Smooth muscle cell (in vitro differentiated cells): ENCODE measurements around the gene RAD51B. TPM values are rescaled to one million over a fixed set of nuclear protein-coding genes. Genes with fewer than 3 reads are reported as not detected.

Experiments
- DNase-seq: peaks from one replicate; lab custom pipeline; 2025; ENCODE audit not compliant: unreplicated experiment; lab: John Stamatoyannopoulos, UW
- H2AFZ ChIP-seq: fragments of 200-600 bp; sonication (generic); 2 replicates; pipeline ENCODE4 v1.6.0; 2016; ENCODE audit warnings: antibody characterized with exemption, low read depth, mild to moderate bottlenecking
- H3F3A ChIP-seq: fragments of 200-600 bp; sonication (generic); 2 replicates; pipeline ENCODE4 v1.6.0; 2017; ENCODE audit warnings: antibody characterized with exemption, low read depth
- H3K27ac ChIP-seq: fragments of 200-600 bp; sonication (generic); 2 replicates; pipeline ENCODE4 v1.5.1; 2016; ENCODE audit warnings: low read depth, mild to moderate bottlenecking
- H3K27me3 ChIP-seq: fragments of 200-600 bp; sonication (generic); 2 replicates; pipeline ENCODE4 v1.6.1; 2016; ENCODE audit warnings: low read depth, mild to moderate bottlenecking
- H3K36me3 ChIP-seq: fragments of 200-600 bp; sonication (generic); 2 replicates; pipeline ENCODE4 v1.5.1; 2016; ENCODE audit warnings: low read depth
- H3K4me1 ChIP-seq: fragments of 200-600 bp; sonication (generic); 2 replicates; pipeline ENCODE4 v1.5.1; 2016; ENCODE audit warnings: low read depth
- H3K4me2 ChIP-seq: fragments of 200-600 bp; sonication (generic); 2 replicates; pipeline ENCODE4 v1.6.0; 2016; ENCODE audit warnings: mild to moderate bottlenecking
- H3K4me3 ChIP-seq: fragments of 200-600 bp; sonication (generic); 2 replicates; pipeline ENCODE4 v1.5.1; 2016; ENCODE audit warnings: mild to moderate bottlenecking
- H3K79me2 ChIP-seq: fragments of 200-600 bp; sonication (generic); 2 replicates; pipeline ENCODE4 v1.6.0; 2016; ENCODE audit warnings: low read depth, mild to moderate bottlenecking
- H3K9ac ChIP-seq: fragments of 200-600 bp; sonication (generic); 2 replicates; pipeline ENCODE4 v1.6.0; 2016; ENCODE audit warnings: low read depth
- H3K9me3 ChIP-seq: fragments of 200-600 bp; sonication (generic); replicated peaks from 2 replicates; pipeline ENCODE4 v1.5.1; 2016; ENCODE audit warnings: low read depth
- H4K20me1 ChIP-seq: fragments of 200-600 bp; sonication (generic); 2 replicates; pipeline ENCODE4 v1.6.0; 2016; ENCODE audit warnings: low read depth
- WGBS: methylation state at CpG from one replicate; pipeline ENCODE4 v1.1.7; 2016; ENCODE audit warnings: low lambda C conversion rate; 5-methylcytosine and 5-hydroxymethylcytosine counted together
- polyA plus RNA-seq: library from polyadenylated mRNA; unstranded; fragments of >200 nt; fragmentation: Nextera tagmentation; extraction: Ambion mirVana; gene quantifications from 2 replicates; pipeline ENCODE4 v1.2.1, GENCODE V29; 2016
- total RNA-seq: library from RNA; depleted of rRNA; stranded (reverse); fragments of >200 nt; gene quantifications from 2 replicates; pipeline ENCODE4 v1.2.3, GENCODE V29; 2014
- TF ChIP-seq, protein P1 (sequence below): fragments of 200-600 bp; sonication (generic); IDR thresholded peaks from 2 replicates; pipeline ENCODE4 v1.5.1; 2017; ENCODE audit warnings: borderline replicate concordance, mild to moderate bottlenecking, antibody characterized with exemption; ENCODE audit not compliant: insufficient read depth, poor library complexity, severe bottlenecking

RAD51B gene
- total and polyA plus RNA-seq, 2 experiments from 2014 or later = 4.6 to 5.3 TPM

DNA sequence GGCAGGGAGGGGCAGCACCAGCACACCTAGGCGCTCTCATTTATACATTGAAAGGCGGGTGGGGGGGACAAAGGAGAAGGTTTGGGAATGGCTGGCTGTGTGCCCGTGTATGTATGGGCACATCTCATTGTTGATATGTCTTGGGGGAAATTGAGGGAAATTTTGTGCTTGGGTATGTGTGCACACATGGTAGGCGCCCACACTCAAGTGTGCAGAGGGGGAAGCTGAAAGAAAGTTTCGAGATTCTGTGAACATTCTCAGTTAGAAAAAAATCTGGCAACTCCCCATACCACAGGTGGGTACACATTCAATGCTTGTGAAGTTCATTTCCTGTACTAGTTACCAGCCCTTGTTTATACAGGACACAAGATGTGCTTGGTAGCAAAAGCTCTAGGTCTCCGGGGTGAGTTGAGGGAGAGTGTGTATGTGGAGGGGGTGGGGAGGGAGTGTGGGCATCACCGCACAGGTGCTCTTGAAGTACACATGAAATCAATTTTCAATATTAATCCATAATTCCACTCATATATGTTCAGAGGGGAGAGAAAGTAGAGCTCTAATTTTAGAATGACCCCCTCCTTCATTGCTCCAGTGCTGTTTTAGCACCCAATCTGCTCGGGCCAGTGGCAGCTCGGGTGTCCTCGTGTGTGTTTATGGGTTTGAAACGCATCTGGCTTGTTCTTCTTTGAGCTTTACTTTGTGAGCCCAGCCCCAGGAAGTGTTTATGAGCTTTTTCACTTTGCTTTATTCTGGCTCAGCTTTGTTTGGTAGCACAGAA lies 687.3 kb downstream of the RAD51B start:
- no peaks in the 10 kb centered on the region for H3K27me3 ChIP-seq
- no peaks in the 10 kb centered on the region for H3K36me3 ChIP-seq
- TF ChIP-seq, protein P1, sequence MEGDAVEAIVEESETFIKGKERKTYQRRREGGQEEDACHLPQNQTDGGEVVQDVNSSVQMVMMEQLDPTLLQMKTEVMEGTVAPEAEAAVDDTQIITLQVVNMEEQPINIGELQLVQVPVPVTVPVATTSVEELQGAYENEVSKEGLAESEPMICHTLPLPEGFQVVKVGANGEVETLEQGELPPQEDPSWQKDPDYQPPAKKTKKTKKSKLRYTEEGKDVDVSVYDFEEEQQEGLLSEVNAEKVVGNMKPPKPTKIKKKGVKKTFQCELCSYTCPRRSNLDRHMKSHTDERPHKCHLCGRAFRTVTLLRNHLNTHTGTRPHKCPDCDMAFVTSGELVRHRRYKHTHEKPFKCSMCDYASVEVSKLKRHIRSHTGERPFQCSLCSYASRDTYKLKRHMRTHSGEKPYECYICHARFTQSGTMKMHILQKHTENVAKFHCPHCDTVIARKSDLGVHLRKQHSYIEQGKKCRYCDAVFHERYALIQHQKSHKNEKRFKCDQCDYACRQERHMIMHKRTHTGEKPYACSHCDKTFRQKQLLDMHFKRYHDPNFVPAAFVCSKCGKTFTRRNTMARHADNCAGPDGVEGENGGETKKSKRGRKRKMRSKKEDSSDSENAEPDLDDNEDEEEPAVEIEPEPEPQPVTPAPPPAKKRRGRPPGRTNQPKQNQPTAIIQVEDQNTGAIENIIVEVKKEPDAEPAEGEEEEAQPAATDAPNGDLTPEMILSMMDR = no peak
- H2AFZ ChIP-seq = no peak overlapping the region
- H3K4me2 ChIP-seq = peak overlapping the region; percentile 31
- peaks cover 35% of the 10 kb centered on the region for H3K4me1 ChIP-seq
- H3K4me3 ChIP-seq = no peak overlapping the region
- DNase-seq = no peak
- no peaks in the 10 kb centered on the region for H3K79me2 ChIP-seq
- peak overlapping the region; percentile 82 for H3K27ac ChIP-seq
- no peaks in the 10 kb centered on the region for H4K20me1 ChIP-seq
- peaks cover 32% of the 10 kb centered on the region for H3F3A ChIP-seq
- peak overlapping the region; percentile 42 for H3K9ac ChIP-seq
- H3K9me3 ChIP-seq = no peaks in the 10 kb centered on the region
- 76% methylated on average over 11 of the region's 11 CpGs for WGBS

DNA sequence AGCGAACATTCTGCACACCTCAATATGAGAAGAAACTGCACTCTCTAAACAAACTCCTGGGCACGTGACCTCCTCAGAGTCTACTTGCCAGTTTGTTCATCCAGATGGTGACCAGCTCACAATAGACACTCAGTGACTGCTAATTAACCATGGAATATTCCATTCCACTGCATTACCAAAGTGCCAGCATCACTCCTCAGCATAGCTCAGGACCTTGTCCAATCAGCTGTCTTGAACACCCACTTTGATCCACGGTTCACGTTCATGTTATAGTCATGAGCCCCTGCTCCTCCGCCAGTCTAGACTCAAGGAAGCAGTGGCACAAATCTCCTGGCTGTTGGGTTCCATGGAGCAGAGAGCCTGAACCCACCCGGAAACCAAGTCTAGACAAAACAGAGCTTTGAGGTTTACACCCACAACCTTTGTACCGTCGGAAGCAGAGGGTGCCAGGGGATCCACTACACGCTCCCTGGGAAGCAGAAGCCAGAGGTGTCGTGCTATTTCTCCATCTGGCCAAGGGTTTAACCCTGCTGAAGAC lies 688.0 kb downstream of the RAD51B start:
- Histone ChIP-seq H3K9ac (no peak overlapping the region), H3K79me2 (no peaks in the 10 kb centered on the region), H3K27me3 (no peaks in the 10 kb centered on the region), H3K9me3 (no peaks in the 10 kb centered on the region), H3K4me1 (peaks cover 29% of the 10 kb centered on the region), H4K20me1 (no peaks in the 10 kb centered on the region), H3F3A (peaks cover 39% of the 10 kb centered on the region), H3K27ac (peak overlapping the region; percentile 82), H3K36me3 (no peaks in the 10 kb centered on the region), H3K4me2 (no peak overlapping the region), H3K4me3 (no peak overlapping the region), H2AFZ (no peak overlapping the region)
- no peak for DNase-seq
- TF ChIP-seq, protein P1 = no peak
- WGBS = 78% methylated on average over 10 of the region's 10 CpGs

GRCh38 chr14:68508581-68508980 lies 689.0 kb downstream of the RAD51B start:
- H3K4me3 ChIP-seq = no peak overlapping the region
- H3K4me1 ChIP-seq = peaks cover 19% of the 10 kb centered on the region
- no peaks in the 10 kb centered on the region for H3K27me3 ChIP-seq
- H3K36me3 ChIP-seq = no peaks in the 10 kb centered on the region
- H3K79me2 ChIP-seq = no peaks in the 10 kb centered on the region
- H3K9me3 ChIP-seq = no peaks in the 10 kb centered on the region
- H2AFZ ChIP-seq = no peak overlapping the region
- H3K9ac ChIP-seq = no peak overlapping the region
- H4K20me1 ChIP-seq = no peaks in the 10 kb centered on the region
- TF ChIP-seq, protein P1 = no peak
- H3F3A ChIP-seq = peaks cover 39% of the 10 kb centered on the region
- no peak overlapping the region for H3K4me2 ChIP-seq
- peak overlapping the region; percentile 18 for H3K27ac ChIP-seq
- WGBS = 78% methylated on average over 2 of the region's 2 CpGs
- no peak for DNase-seq
